NCI-H1417 treated with DMSO at 0.1 percent for 48 hours (cell line): Measurements from ENCODE around the gene IGF1R.
"Not testable (repeated sequence)": the region's sequence is repeated elsewhere in the genome, so short reads cannot be mapped to it uniquely, and the experiment has no call there.

Experiments used
- DNase-seq: peaks from one replicate; lab custom pipeline; 2025; lab: John Stamatoyannopoulos, UW

IGF1R gene

GRCh38 chr15:98647774-98648653, at the start of gene IGF1R:
Gene IGF1R, plus strand, starts transcription at chr15:98648539. Its CDS starts 1,043 bp downstream, at chr15:98649582.
- peak; percentile 75 for DNase-seq

- no peak for DNase-seq
Measured at GRCh38 chr15:98599909-98600691, 48.2 kb upstream of the IGF1R start.

- no peak for DNase-seq
Measured at GRCh38 chr15:98604983-98605382, 43.4 kb upstream of the IGF1R start.

- no peak for DNase-seq
Measured at GRCh38 chr15:98609144-98609852, 39.0 kb upstream of the IGF1R start.

GRCh38 chr15:98610991-98611390, 37.3 kb upstream of the IGF1R start:
- DNase-seq: no peak

- peak; percentile 73 for DNase-seq
Measured at GRCh38 chr15:98611808-98612207, 36.5 kb upstream of the IGF1R start.

GRCh38 chr15:98612490-98613110, 35.7 kb upstream of the IGF1R start:
- no peak for DNase-seq

GRCh38 chr15:98614681-98615080, 33.7 kb upstream of the IGF1R start:
- DNase-seq: no peak

- no peak for DNase-seq
Measured at GRCh38 chr15:98616397-98616796, 31.9 kb upstream of the IGF1R start.

- no peak for DNase-seq
Measured at GRCh38 chr15:98617328-98617980, 30.9 kb upstream of the IGF1R start.

GRCh38 chr15:98618576-98618975, 29.8 kb upstream of the IGF1R start:
- DNase-seq: not testable (repeated sequence)

- DNase-seq: no peak
Measured at GRCh38 chr15:98620020-98620419, 28.3 kb upstream of the IGF1R start.

GRCh38 chr15:98621021-98621420, 27.3 kb upstream of the IGF1R start:
- DNase-seq: no peak

GRCh38 chr15:98625614-98626013, 22.7 kb upstream of the IGF1R start:
- no peak for DNase-seq

GRCh38 chr15:98626153-98626552, 22.2 kb upstream of the IGF1R start:
- DNase-seq: no peak

GRCh38 chr15:98628216-98628615, 20.1 kb upstream of the IGF1R start:
- no peak for DNase-seq

GRCh38 chr15:98635848-98636247, 12.5 kb upstream of the IGF1R start:
- no peak for DNase-seq

GRCh38 chr15:98643115-98643514, 5.2 kb upstream of the IGF1R start:
- no peak for DNase-seq

- no peak for DNase-seq
Measured at GRCh38 chr15:98646546-98647025, 1.8 kb upstream of the IGF1R start.

- DNase-seq: peak; percentile 61
Measured at GRCh38 chr15:98647026-98647773, 1.1 kb upstream of the IGF1R start.
